Effector memory CD8-positive, alpha-beta T cell (primary cell): ENCODE data around the gene TCEANC2.
"Not testable (repeated sequence)": the region's sequence is repeated elsewhere in the genome, so short reads cannot be mapped to it uniquely, and the experiment has no call there.

ENCODE experiments used
- ATAC-seq: fragments of 150-1000 bp; cut with Tn5 transposase; replicated peaks from 2 replicates; pipeline ENCODE4 v1.10.0; 2021; ENCODE audit warnings: mild to moderate bottlenecking, moderate library complexity
- DNase-seq, 3 experiments: peaks; one replicate each; pipeline ENCODE4 v3.0.0; 2021
- H3K27ac Mint-ChIP-seq, 2 donors: one replicate each; pipeline ENCODE4 v1.8.0; 2022; ENCODE audit warnings: mild to moderate bottlenecking in 2 of 2, mixed read lengths in 2 of 2, moderate library complexity in 2 of 2
- H3K27me3 Mint-ChIP-seq, 2 donors: one replicate each; pipeline ENCODE4 v1.8.0; 2022; ENCODE audit warnings: mixed read lengths in 2 of 2
- H3K36me3 Mint-ChIP-seq: one replicate; pipeline ENCODE4 v1.8.0; 2022; ENCODE audit warnings: mild to moderate bottlenecking, moderate library complexity, mixed read lengths; ENCODE audit not compliant: insufficient read depth
- H3K4me1 Mint-ChIP-seq, 2 donors: one replicate each; pipeline ENCODE4 v1.8.0; 2022; ENCODE audit warnings: low read depth in 2 of 2, mixed read lengths in 2 of 2
- H3K4me3 Mint-ChIP-seq, 2 donors: one replicate each; pipeline ENCODE4 v1.8.0; 2022; ENCODE audit warnings: mild to moderate bottlenecking in 2 of 2, mixed read lengths in 2 of 2, moderate library complexity in 2 of 2
- H3K9me3 Mint-ChIP-seq, 2 donors: one replicate each; pipeline ENCODE4 v1.8.0; 2022; ENCODE audit warnings: mixed read lengths in 2 of 2

Gene TCEANC2

DNA sequence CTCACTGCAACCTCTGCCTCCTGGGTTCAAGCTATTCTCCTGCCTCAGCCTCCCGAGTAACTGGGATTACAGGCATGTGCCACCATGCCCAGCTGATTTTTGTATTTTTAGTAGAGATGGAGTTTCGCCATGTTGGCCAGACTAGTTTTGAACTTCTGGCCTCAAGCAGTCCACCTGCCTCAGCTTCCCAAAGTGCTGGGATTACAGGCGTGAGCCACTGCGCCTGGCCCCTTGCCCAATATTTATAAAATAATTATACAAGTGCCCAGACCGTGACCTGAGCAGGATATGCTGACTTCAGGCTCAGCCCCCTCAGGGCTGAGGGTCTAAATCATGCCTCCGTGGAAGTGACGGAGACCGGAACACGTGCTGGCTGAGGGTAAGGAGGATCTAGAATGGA is 51.2 kb downstream of the TCEANC2 start:
- ATAC-seq, H3K36me3 Mint-ChIP-seq, DNase-seq, H3K9me3 Mint-ChIP-seq, H3K27me3 Mint-ChIP-seq, H3K4me3 Mint-ChIP-seq, H3K4me1 Mint-ChIP-seq, H3K27ac Mint-ChIP-seq: not testable (repeated sequence)

DNA sequence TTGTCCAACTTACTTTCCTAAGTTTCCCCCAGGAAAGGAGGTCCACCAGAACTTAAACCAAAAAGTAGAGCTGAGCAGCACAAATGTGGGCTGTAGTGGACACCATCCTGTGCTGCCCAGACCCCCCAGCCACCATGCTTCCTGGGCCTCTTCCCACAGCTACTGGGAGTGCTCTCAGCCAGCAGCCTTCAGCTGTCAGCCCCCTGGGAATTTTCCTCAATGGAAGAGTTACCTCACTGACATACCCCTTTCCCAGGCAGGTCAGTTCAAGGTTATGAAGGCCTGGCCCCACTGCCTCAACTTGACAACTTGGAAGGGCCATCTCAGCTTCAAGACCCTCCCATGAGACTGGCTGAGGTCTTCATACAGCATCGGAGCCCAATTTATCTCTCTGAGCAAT is 51.7 kb downstream of the TCEANC2 start:
- Mint-ChIP-seq H3K27ac (no peak overlapping the region), H3K4me3 (no peak overlapping the region)

DNA sequence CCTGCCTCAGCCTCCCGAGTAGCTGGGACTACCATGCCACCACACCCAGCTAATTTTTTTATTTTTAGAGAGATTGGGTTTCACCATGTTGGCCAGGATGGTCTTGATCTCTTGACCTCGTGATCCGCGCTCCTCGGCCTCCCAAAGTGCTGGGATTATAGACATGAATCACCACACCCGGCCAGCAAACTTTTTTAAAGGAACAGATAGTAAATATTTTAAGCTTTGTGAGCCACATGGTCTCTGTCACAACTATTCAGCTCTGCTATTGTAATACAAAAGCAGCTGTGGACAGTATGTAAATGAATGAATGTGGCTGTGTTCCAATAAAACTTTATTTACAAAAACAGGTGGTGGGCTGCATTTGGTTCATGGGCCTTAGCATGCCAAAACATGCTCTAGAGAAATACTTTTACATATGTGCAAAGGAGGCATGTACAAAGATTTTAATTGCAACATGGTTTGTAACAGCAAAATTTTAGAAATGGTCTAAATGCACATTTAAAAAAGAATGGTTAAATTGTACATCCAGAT is 52.4 kb downstream of the TCEANC2 start:
- Mint-ChIP-seq H3K4me3 (no peak overlapping the region), H3K27me3 (no peaks in the 10 kb centered on the region), H3K36me3 (peaks cover 4% of the 10 kb centered on the region), H3K4me1 (no peaks in the 10 kb centered on the region), H3K27ac (no peak overlapping the region), H3K9me3 (no peaks in the 10 kb centered on the region)
- ATAC-seq (no peak), DNase-seq (no peak)

More for the DNA sequence above, 51.7 kb downstream of the TCEANC2 start:
- Mint-ChIP-seq H3K4me1 (no peaks in the 10 kb centered on the region), H3K9me3 (no peaks in the 10 kb centered on the region), H3K36me3 (peaks cover 4% of the 10 kb centered on the region), H3K27me3 (no peaks in the 10 kb centered on the region)
- ATAC-seq: no peak
- DNase-seq: no peak

DNA sequence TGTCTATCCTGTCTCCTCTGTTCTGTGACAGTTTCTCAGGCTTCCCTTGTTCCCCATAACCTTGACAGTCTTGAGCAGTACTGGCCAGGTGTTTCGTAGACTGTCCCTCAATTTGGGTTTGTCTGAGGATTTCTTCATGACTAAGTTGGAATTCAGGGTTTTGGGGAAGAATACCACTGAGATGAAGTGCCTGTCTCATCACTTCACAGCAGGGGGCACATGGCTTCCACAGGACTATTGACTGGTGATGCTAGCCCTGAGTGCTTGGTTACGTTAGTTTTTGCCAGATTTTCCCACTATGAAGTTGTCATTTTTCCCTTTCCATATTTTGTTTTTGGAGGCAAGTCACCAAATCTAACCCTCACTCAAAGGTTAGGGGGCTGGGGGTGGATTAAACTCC is 53.7 kb downstream of the TCEANC2 start:
- H3K9me3 Mint-ChIP-seq: no peaks in the 10 kb centered on the region
- peaks cover 4% of the 10 kb centered on the region for H3K36me3 Mint-ChIP-seq
- no peak overlapping the region for H3K27ac Mint-ChIP-seq
- H3K4me1 Mint-ChIP-seq: no peaks in the 10 kb centered on the region
- ATAC-seq: no peak
- no peak for DNase-seq
- H3K4me3 Mint-ChIP-seq: no peak overlapping the region
- no peaks in the 10 kb centered on the region for H3K27me3 Mint-ChIP-seq

DNA sequence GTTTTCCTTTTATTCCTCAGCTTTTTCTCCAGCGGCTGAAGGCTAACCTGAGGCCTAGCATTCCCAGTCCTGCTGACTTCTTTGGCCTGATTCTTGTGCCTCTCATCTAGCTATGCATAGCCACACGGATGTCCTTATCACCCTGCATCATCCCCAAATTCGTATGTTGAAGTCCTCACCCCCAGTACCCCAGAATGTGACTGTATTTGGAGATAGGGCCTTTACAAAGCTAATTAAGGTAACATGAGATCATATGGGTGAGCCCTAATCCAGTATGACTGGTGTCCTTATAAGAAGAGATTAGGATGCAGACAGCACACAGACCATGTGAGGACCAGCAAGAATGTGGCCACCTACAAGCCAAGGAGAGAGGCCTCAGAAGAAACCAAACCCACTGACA is 54.7 kb downstream of the TCEANC2 start:
- DNase-seq (no peak), ATAC-seq (no peak)
- Mint-ChIP-seq H3K4me1 (no peaks in the 10 kb centered on the region), H3K27ac (no peak overlapping the region), H3K9me3 (no peaks in the 10 kb centered on the region), H3K27me3 (no peaks in the 10 kb centered on the region), H3K36me3 (peaks cover 4% of the 10 kb centered on the region), H3K4me3 (no peak overlapping the region)

DNA sequence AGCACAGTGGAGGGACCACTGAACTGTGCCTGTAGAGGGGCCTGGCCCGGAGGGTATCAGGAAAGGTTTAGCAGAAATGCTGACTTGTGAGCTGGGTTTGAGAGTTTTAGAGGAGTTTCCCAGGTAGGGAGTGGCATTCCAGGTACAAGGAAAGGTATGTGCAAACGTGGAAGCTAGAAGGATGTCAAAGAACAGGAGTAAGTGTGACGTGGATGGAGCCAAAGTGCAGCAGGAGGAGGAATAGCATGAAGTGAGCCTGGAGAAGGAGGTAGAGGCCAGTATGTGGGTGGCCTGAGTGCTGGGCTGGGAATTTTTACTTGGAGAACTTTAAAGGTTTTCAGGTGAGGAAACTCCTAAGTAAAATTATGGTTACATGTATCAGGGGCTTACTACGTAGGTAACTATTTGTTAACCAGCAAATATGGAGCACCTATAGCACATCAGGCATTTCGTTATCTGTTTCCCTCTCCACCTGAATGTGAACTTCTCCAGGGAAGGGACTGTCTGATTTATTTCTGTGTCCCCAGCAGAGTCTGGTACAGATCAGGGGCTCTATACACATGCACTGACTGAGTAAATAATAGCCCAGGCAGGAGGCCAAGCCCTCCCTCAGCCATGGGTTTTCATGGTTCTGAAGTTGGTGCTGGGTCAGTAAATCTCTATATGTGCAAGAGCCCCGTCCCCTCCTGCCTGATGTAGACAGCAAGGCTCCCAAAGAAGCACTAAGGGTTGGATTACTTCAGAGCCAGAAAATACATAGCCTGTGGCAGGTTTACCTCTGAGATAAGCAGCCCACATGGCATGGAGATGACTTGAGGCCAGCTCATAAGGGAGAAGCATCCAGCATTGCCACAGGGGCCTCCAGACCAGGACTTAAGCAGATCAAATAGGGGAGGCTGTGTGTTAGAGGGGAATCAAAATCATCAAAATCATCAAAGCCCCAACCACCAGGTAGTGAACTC is 56.0 kb downstream of the TCEANC2 start:
- DNase-seq: no peak
- no peaks in the 10 kb centered on the region for H3K9me3 Mint-ChIP-seq
- no peak overlapping the region for H3K4me3 Mint-ChIP-seq
- ATAC-seq: no peak
- H3K27ac Mint-ChIP-seq: no peak overlapping the region
- peaks cover 4% of the 10 kb centered on the region for H3K36me3 Mint-ChIP-seq
- H3K4me1 Mint-ChIP-seq: no peaks in the 10 kb centered on the region
- no peaks in the 10 kb centered on the region for H3K27me3 Mint-ChIP-seq

DNA sequence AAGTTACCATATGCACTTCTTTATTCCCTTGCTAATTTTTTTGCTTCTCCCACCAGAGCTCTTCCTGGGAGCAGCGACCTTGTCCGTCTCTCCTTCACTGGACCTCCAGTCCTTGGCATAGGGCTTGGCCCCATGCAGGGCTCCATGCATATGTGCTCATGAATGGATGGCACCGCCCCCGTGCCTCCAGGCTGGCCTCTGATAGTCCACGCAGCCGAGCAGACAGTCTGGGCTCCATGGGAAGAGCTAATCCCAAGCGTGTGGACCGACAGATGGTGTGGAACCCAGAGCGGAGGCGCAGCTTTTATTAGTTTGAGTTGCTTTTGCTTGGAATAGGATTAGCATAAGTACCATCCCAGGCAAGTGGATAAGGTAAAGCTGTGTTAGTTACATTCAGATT is 57.6 kb downstream of the TCEANC2 start:
- H3K4me3 Mint-ChIP-seq: no peak overlapping the region
- ATAC-seq: no peak
- H3K27me3 Mint-ChIP-seq: no peaks in the 10 kb centered on the region
- H3K27ac Mint-ChIP-seq: no peak overlapping the region
- no peaks in the 10 kb centered on the region for H3K36me3 Mint-ChIP-seq
- DNase-seq: no peak
- H3K9me3 Mint-ChIP-seq: no peaks in the 10 kb centered on the region
- H3K4me1 Mint-ChIP-seq: no peaks in the 10 kb centered on the region

DNA sequence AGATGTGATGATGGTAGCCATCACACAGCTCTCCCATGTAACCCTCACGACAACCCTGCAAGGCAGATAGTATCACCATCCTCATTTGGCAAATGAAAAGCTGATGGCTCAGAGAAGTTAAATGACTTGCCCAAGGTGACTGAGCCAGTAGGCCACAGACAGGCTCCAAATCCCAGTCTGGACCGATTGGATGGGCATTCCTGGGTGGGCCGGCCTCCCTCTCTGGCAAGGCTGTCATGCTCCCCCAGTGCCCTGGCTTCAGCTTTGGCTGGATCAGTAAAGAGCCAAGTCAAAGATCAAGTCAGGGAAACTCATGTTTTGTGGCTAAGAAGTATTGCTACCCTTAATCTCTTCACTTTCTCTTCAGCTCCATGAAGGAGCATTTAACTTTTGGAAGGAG is 58.2 kb downstream of the TCEANC2 start:
- Mint-ChIP-seq H3K36me3 (no peaks in the 10 kb centered on the region), H3K4me3 (no peak overlapping the region), H3K27me3 (no peaks in the 10 kb centered on the region), H3K27ac (no peak overlapping the region), H3K4me1 (no peaks in the 10 kb centered on the region), H3K9me3 (no peaks in the 10 kb centered on the region)
- DNase-seq (no peak), ATAC-seq (no peak)

DNA sequence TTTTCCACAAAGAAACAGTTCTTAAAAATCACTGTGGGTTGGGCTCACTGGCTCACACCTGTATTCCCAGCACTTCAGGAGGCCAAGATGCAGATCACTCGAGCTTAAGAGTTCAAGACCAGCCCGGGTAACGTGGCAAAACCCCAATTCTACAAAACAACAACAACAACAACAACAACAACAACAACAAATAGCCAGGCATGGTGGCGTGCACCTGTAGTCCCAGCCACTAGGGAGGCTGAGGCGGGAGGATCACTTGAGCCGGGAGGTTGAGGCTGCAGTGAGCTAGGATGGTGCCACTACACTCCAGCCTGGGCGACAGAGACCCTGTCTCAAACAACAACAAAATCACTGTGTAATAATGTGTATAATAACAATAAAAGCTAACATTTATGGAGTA is 58.6 kb downstream of the TCEANC2 start:
- H3K4me1 Mint-ChIP-seq: no peaks in the 10 kb centered on the region
- no peak overlapping the region for H3K27ac Mint-ChIP-seq
- H3K36me3 Mint-ChIP-seq: no peaks in the 10 kb centered on the region
- no peak for DNase-seq
- no peaks in the 10 kb centered on the region for H3K9me3 Mint-ChIP-seq
- H3K27me3 Mint-ChIP-seq: no peaks in the 10 kb centered on the region
- ATAC-seq: no peak
- no peak overlapping the region for H3K4me3 Mint-ChIP-seq

DNA sequence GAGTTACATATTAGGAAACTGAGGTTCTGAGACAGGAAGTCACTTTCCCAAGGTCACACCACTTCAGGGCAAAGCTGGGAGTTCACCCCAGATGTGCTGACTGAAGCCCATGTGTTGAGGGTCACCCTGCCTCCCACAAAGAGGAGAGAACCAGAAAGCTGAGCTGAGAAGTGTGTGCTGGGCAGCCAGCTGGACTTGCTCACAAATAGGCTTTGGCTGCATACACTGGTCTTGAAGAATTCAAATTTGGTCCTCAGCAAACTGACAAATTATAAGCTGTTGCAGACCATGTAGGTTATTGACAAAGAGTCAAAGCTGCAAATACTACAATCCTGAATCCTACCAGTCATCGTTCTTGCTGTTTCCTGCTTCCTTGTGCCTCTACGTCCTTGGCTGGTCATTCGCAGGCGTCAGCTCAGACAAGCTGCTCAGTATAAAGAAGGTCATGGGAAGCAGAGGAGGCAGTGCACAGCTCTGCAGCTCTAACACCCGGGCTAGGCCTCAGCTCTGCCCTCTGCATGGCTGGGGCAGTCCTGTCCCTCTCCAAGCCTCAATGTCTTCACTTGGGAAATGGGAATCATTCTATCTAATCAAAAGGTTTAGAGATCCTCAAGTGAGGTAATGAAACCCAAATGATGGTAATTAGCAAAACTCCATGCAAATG is 59.4 kb downstream of the TCEANC2 start:
- no peaks in the 10 kb centered on the region for H3K36me3 Mint-ChIP-seq
- no peaks in the 10 kb centered on the region for H3K9me3 Mint-ChIP-seq
- H3K27ac Mint-ChIP-seq: no peak overlapping the region
- H3K4me3 Mint-ChIP-seq: no peak overlapping the region
- no peaks in the 10 kb centered on the region for H3K27me3 Mint-ChIP-seq
- no peak for ATAC-seq
- no peak for DNase-seq
- H3K4me1 Mint-ChIP-seq: no peaks in the 10 kb centered on the region

DNA sequence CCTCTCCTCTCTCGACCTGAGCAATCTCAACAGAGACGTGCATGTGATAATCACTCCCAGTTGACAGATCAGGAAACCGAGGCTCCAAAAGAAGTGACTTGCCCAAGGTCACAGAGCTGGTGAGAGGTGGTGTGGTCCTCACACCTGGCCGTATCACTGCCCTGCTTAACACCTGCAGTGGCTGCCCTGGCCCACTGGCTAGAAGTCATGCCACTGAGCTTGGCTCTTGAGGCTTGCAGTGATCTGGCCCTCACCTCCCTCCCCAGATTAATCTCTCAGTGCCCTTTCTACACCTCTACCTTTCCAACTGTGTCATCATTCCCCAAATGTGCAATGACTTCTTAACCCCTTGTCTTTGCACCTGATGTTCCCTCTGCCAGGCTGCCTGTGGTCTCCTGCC is 60.6 kb downstream of the TCEANC2 start:
- Mint-ChIP-seq H3K27ac (peak overlapping the region in 1 of 2 donors; percentile 57), H3K36me3 (no peaks in the 10 kb centered on the region), H3K9me3 (no peaks in the 10 kb centered on the region), H3K4me3 (no peak overlapping the region), H3K4me1 (no peaks in the 10 kb centered on the region), H3K27me3 (no peaks in the 10 kb centered on the region)
- DNase-seq: no peak
- no peak for ATAC-seq

DNA sequence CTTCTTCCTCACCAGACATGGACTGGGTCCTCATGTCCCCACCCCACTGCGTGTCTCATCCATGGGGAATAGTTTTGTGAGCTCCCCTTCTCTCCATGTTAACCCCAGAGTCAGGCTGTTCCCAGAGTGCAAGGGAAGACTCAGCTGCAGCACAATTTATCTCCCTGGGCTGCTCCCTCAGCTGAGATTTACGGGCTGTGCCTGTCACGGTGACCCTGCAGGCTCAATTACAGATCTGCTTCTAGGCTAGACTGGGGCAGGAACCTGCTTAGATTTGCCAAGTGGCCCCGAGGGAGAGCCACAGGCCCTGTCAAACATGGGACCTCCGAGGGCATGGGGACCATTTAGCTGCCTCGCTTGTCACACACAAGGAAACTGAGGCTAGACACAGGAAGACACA is 61.5 kb downstream of the TCEANC2 start:
- ATAC-seq: no peak
- no peaks in the 10 kb centered on the region for H3K9me3 Mint-ChIP-seq
- no peaks in the 10 kb centered on the region for H3K27me3 Mint-ChIP-seq
- no peak overlapping the region for H3K27ac Mint-ChIP-seq
- no peak for DNase-seq
- no peaks in the 10 kb centered on the region for H3K36me3 Mint-ChIP-seq
- H3K4me3 Mint-ChIP-seq: no peak overlapping the region
- H3K4me1 Mint-ChIP-seq: no peaks in the 10 kb centered on the region

DNA sequence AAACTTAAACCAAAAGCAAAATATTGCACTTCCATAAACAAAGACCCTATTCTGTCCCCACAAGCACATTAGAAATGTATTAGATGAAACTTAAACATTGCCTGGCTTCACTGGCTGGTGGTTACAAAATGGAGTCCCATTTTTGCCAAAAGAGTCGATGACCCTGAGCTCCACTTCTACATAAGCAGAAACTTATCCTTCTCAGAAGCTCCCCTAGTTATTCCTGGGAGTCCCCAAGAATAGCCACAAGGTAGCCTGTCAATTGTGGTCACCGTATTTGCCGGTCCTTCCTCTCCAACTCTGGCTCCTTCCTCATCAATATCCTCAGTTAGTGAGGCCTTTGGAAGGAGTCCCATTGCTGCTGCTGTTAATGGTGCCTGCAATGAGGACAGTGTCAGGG is 62.1 kb downstream of the TCEANC2 start:
- DNase-seq (no peak), ATAC-seq (no peak)
- H3K27ac Mint-ChIP-seq: no peak overlapping the region
- H3K4me3 Mint-ChIP-seq: no peak overlapping the region
- no peaks in the 10 kb centered on the region for H3K9me3 Mint-ChIP-seq
- H3K4me1 Mint-ChIP-seq: no peaks in the 10 kb centered on the region
- H3K27me3 Mint-ChIP-seq: no peaks in the 10 kb centered on the region
- H3K36me3 Mint-ChIP-seq: no peaks in the 10 kb centered on the region
